GM13977 (cell line): ENCODE results near the gene OR6S1.
A peak's percentile ranks its signal among the peaks of the same experiment; 100 is the strongest.

ENCODE experiments used
- DNase-seq: peaks from one replicate; pipeline ENCODE4 v3.0.0; 2012; ENCODE audit warnings: low spot score
- CTCF ChIP-seq: IDR thresholded peaks from 2 replicates; pipeline ENCODE4 v1.5.1; 2012; ENCODE audit warnings: mild to moderate bottlenecking, control low read depth; ENCODE audit not compliant: insufficient read depth; ENCODE audit errors: extremely low read depth, missing control alignments
- in situ Hi-C: fragments of 300-500 bp; cut with MboI; formaldehyde crosslinking; loops from one replicate; pipeline ENCODE4 v1.12.0; 2022; ENCODE audit warnings: low sequenced_read_pairs, low pct_unique_long_range_greater_than_20kb, mixed read lengths, inconsistent platforms; ENCODE audit not compliant: unreplicated experiment

Gene OR6S1, protein sequence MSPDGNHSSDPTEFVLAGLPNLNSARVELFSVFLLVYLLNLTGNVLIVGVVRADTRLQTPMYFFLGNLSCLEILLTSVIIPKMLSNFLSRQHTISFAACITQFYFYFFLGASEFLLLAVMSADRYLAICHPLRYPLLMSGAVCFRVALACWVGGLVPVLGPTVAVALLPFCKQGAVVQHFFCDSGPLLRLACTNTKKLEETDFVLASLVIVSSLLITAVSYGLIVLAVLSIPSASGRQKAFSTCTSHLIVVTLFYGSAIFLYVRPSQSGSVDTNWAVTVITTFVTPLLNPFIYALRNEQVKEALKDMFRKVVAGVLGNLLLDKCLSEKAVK

DNA sequence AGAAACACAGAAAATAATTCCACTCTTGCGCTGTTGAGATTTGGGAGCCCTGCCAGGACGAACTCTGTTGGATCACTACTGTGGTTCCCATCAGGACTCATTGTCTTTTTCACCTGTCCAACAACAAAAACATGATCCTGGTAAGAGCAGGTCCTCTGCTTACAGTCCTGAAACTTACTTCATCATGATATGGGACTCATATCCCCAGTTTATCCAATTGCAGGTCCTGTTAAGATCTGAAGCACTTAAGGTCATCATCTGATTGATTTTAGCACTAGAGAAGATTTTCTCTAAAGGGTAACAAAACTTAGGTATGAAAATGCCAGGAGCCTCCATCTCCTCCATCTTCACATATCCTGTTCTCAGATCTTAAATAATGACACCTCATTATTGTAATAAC, at the start of gene OR6S1:
TSS of gene OR6S1 (minus strand) at position 101 of the 400 bp plus-strand sequence. CDS start at position 101, 0 bp downstream.
- DNase-seq = no peak
- in situ Hi-C loops = no loop called here
- no peak for TF ChIP-seq CTCF

DNA sequence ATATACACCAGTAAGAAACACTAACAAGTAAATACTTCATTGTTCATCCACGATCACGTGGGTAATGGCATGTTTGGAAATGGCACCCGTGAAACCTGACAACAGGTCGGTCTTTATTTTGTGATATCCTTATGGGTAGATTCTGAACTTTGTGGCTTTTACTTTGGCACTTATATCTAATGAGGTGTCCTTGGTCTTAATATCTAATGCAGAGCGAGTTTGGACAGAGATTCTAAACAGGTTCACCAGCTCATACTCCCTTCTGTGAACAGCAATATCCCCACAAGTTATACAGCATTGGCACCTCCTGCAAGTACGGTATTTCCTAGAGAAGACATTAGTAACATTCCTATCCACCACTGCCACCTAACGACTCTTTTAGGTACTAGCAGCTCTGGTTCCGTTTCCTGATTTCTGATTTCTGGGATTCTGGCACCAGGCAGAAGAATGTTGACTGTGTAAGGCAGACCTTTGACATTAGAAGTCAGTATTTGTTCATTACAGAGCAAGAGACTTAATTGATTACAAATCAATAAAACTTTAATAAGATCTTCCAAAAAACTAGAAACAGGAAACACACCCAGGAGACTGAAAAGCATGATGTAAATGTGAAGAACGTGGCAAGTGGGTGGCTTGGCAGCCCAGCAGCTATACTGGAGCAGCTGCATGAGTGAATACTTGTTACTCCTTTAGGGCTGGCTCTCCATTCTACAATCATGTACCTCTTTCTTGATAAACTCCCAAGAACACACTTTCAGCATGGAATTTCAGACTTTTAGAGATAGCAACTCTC, 49.6 kb upstream of the OR6S1 start:
- peak; percentile 84 for TF ChIP-seq CTCF
- in situ Hi-C loops = loop anchor here (5.0 kb wide), 1 partner anchor 166 kb away; no protein-coding TSS in a partner anchor
- DNase-seq = peak; percentile 72

GRCh38 chr14:20688167-20688839, 46.8 kb upstream of the OR6S1 start, which contains the start of gene ANG:
Gene ANG, plus strand, starts transcription at chr14:20688764. Its CDS starts 4,801 bp downstream, at chr14:20693565.
- DNase-seq = no peak
- TF ChIP-seq CTCF = no peak
- in situ Hi-C loops = loop anchor here (5.0 kb wide), 1 partner anchor 76 kb away; no protein-coding TSS in a partner anchor

- TF ChIP-seq CTCF = no peak
- in situ Hi-C loops = loop anchor here (5.0 kb wide), 1 partner anchor 75 kb away; no protein-coding TSS in a partner anchor
- DNase-seq = no peak
Measured at GRCh38 chr14:20687362-20688166, 46.1 kb upstream of the OR6S1 start.

GRCh38 chr14:20686386-20687143, 45.1 kb upstream of the OR6S1 start:
- in situ Hi-C loops = loop anchor here (5.0 kb wide), 1 partner anchor 74 kb away; no protein-coding TSS in a partner anchor
- no peak for DNase-seq
- no peak for TF ChIP-seq CTCF
